HepG2 (cell line): ENCODE results near the gene TEX19. TPM values are rescaled to one million over a fixed set of nuclear protein-coding genes. Genes with fewer than 3 reads are reported as not detected.

Experiments
- CBX2 ChIP-seq, 2 experiments: fragments of 200-600 bp in 1 of 2; sonication (generic); formaldehyde crosslinking in 1 of 2; IDR thresholded peaks; 2 replicates each; pipeline versions ENCODE4 v1.7.0 to v1.8.1; 2018 to 2022; ENCODE audit warnings: low read depth in 2 of 2, low read length in 1 of 2, mild to moderate bottlenecking in 1 of 2, missing genetic modification reagents in 1 of 2
- FOXA1 ChIP-seq, 2 experiments: fragments of 450-650 bp in 1 of 2; sonication (generic) in 1 of 2; formaldehyde crosslinking in 1 of 2; IDR thresholded peaks; 2 replicates each; pipeline versions ENCODE4 v1.4.0 to v1.6.1; 2016 to 2020; ENCODE audit warnings: missing genetic modification reagents in 1 of 2
- HIC2 ChIP-seq: sonication (generic); formaldehyde crosslinking; IDR thresholded peaks from 2 replicates; pipeline ENCODE4 v1.9.0; 2022; ENCODE audit warnings: low read depth, missing genetic modification reagents
- HNRNPL ChIP-seq: fragments of 200-400 bp; formaldehyde crosslinking; IDR thresholded peaks from 2 replicates; pipeline ENCODE4 v1.6.1; 2017; ENCODE audit warnings: mild to moderate bottlenecking, low read depth, low read length
- TBX2 ChIP-seq: sonication (generic); formaldehyde crosslinking; IDR thresholded peaks from 2 replicates; pipeline ENCODE4 v1.5.0; 2020; ENCODE audit warnings: missing genetic modification reagents, mild to moderate bottlenecking, borderline replicate concordance
- ZNF253 ChIP-seq: sonication (generic); formaldehyde crosslinking; IDR thresholded peaks from 2 replicates; pipeline ENCODE4 v1.8.0; 2022; ENCODE audit warnings: mild to moderate bottlenecking, missing genetic modification reagents, borderline replicate concordance
- ZNF709 ChIP-seq: sonication (generic); formaldehyde crosslinking; IDR thresholded peaks from 2 replicates; pipeline ENCODE4 v1.5.0; 2020; ENCODE audit warnings: mild to moderate bottlenecking, missing genetic modification reagents
- ZNF724P ChIP-seq: sonication (generic); formaldehyde crosslinking; IDR thresholded peaks from 2 replicates; pipeline ENCODE4 v1.8.0; 2022; ENCODE audit warnings: missing genetic modification reagents, borderline replicate concordance
- polyA plus RNA-seq, 8 experiments: library from polyadenylated mRNA; depleted of rRNA in 3 of 8; stranded (reverse) in 7 of 8; unstranded in 1 of 8; fragments of >200 nt; fragmentation: Illumina TruSeq in 4 of 8; extraction: Trizol in 4 of 8; gene quantifications; 2 replicates each; pipeline versions ENCODE4 v1.2.1 to v1.2.3, GENCODE V29; 2011 to 2016; ENCODE audit warnings: low read depth in 4 of 8, missing spikeins in 1 of 8, mixed read lengths in 1 of 8; ENCODE audit not compliant: insufficient read depth in 1 of 8
- total RNA-seq, 5 experiments: library from RNA; depleted of rRNA; stranded (reverse); fragments of >200 nt; fragmentation: Illumina TruSeq; extraction: Trizol; gene quantifications; 2 replicates each; pipeline ENCODE4 v1.2.3, GENCODE V29; 2016; ENCODE audit warnings: low read depth in 1 of 5

TEX19 gene
- total and polyA plus RNA-seq, 2 of the 13 experiments (the other 11 are each of a cell fraction or from before 2014, with no cell fraction given), result 1.3 to 6.0 TPM

- peak; percentile 52; the same call in 1 of the 2 replicates for TF ChIP-seq HIC2
- TF ChIP-seq HNRNPL, result peak; percentile 87
- peak; percentile 11; the same call in 1 of the 2 replicates for TF ChIP-seq ZNF253
- TF ChIP-seq ZNF724P (CRISPR knock-in tag), result peak; percentile 20; the same call in 1 of the 2 replicates
- TF ChIP-seq CBX2 (IDR thresholded peaks at IDR 0.05; ENCODE audit: low read depth, low read length), result no peak
- no peak for TF ChIP-seq CBX2 (CRISPR knock-in tag; IDR thresholded peaks at IDR 0.05; ENCODE audit: low read depth)
- TF ChIP-seq FOXA1 (IDR thresholded peaks at IDR 0.05), result no peak
- TF ChIP-seq FOXA1 (CRISPR knock-in tag; IDR thresholded peaks at IDR 0.05), result 0 out of 2 replicates have a peak, but pooled peaks have one; percentile 18
- TF ChIP-seq TBX2 (CRISPR knock-in tag), result no peak
- TF ChIP-seq ZNF709 (CRISPR knock-in tag), result 0 out of 2 replicates have a peak, but pooled peaks have one; percentile 3
Measured at GRCh38 chr17:82324566-82325285, 34.3 kb upstream of the TEX19 start (continued).
